G401.6 (cell line): Measurements from ENCODE around the gene ZNF451.

Experiments
- FAIRE-seq: peaks from 2 replicates; lab custom pipeline; 2012; peaks lifted over from hg19 to GRCh38; lab: Jason Lieb, UNC

ZNF451 gene

GRCh38 chr6:57205550-57206328, 115.8 kb downstream of the ZNF451 start:
- peak; percentile 44 for FAIRE-seq

- FAIRE-seq: peak; percentile 86
Measured at GRCh38 chr6:57207141-57207540, 117.2 kb downstream of the ZNF451 start.

- no peak for FAIRE-seq
Measured at GRCh38 chr6:57207872-57208271, 117.9 kb downstream of the ZNF451 start.

GRCh38 chr6:57209030-57209429, 119.0 kb downstream of the ZNF451 start:
- peak; percentile 78 for FAIRE-seq

DNA sequence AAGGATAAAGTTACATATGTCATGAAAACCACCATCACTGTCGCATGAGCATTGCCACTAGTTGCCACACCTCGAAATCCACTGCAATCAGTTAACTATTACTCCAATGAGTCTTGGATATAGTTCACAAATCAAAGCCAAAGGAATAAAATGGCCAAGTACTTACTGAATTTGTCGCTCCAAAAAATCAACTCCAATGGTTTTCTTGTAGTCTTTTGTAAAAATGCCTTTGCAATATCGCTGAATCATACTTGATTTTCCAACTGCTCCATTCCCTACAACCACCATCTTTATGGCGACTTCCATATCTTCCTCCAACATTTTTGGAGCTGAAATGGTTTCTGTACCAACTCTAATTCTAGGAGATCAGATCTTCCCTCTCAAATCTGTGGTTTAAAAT, 120.1 kb downstream of the ZNF451 start:
- FAIRE-seq: no peak

GRCh38 chr6:57215260-57215659, 125.3 kb downstream of the ZNF451 start:
- no peak for FAIRE-seq

GRCh38 chr6:57216235-57217101, 126.5 kb downstream of the ZNF451 start:
- FAIRE-seq: no peak

DNA sequence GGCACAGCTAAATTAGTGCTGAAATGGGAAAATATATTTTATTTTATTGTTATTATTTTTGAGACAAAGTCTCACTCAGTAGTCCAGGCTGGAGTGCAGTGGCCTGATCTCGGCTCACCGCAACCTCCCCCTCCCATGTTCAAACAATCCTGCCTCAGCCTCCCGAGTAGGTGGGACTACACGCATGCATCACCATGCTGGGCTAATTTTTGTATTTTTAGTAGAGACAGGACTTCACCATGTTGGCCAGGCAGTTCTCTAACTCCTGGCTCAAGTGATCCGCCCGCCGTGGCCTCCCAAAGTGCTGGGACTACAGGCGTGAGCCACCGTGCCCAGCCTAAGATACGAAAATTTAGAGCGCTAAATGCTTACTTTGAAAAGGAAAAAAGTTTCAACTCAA, 127.3 kb downstream of the ZNF451 start:
- no peak for FAIRE-seq
